PC-3 (cell line): ENCODE results near the gene PAK4. TPM values are rescaled to one million over a fixed set of nuclear protein-coding genes. Genes with fewer than 3 reads are reported as not detected.
"Not testable (repeated sequence)": the region's sequence is repeated elsewhere in the genome, so short reads cannot be mapped to it uniquely, and the experiment has no call there.

Source experiments
- ATAC-seq: fragments of 200-7000 bp; cut with Tn5 transposase; 2 replicates; pipeline ENCODE4 v1.9.1; 2020; ENCODE audit warnings: mild to moderate bottlenecking, moderate library complexity
- BruUV-seq: library from RNA; stranded (reverse); fragments of 400-500 nt; replicated peaks from 2 replicates; lab custom pipeline; 2021; lab: Mats Ljungman, UMichigan
- CTCF ChIA-PET: fragments of 300-600 bp; sonication (Branson Sonifier 250); formaldehyde crosslinking; loops from one replicate; lab custom pipeline; 2022; ENCODE audit warnings: antibody characterized with exemption; lab: Charles Lee
- POLR2A ChIA-PET: fragments of 300-600 bp; sonication (Branson Sonifier 250); formaldehyde crosslinking; loops from one replicate; lab custom pipeline; 2022; ENCODE audit warnings: antibody characterized with exemption; ENCODE audit not compliant: unreplicated experiment; lab: Charles Lee
- DNase-seq: peaks from one replicate; pipeline ENCODE4 v3.0.0-alpha.2; 2015
- H2AFZ ChIP-seq: fragments of 300-600 bp; sonication (generic); 2 replicates; pipeline ENCODE4 v1.6.0; 2016; ENCODE audit warnings: antibody characterized with exemption, low read length
- H3F3A ChIP-seq: fragments of 300-600 bp; sonication (generic); one replicate; pipeline ENCODE4 v1.6.0; 2017; ENCODE audit warnings: antibody characterized with exemption, low read length, control low read depth, mild to moderate bottlenecking; ENCODE audit not compliant: unreplicated experiment
- H3K27ac ChIP-seq: fragments of 300-600 bp; sonication (generic); 2 replicates; pipeline ENCODE4 v1.5.1; 2016; ENCODE audit warnings: mild to moderate bottlenecking, low read length
- H3K27me3 ChIP-seq: fragments of 300-600 bp; sonication (generic); 2 replicates; pipeline ENCODE4 v1.6.1; 2016; ENCODE audit warnings: low read length, mixed read lengths
- H3K36me3 ChIP-seq: fragments of 300-600 bp; sonication (generic); 2 replicates; pipeline ENCODE4 v1.6.1; 2016; ENCODE audit warnings: low read depth, mixed run types, low read length, mixed read lengths
- H3K4me1 ChIP-seq: fragments of 300-600 bp; sonication (generic); 2 replicates; pipeline ENCODE4 v1.5.1; 2016; ENCODE audit warnings: low read length; ENCODE audit not compliant: insufficient read depth
- H3K4me2 ChIP-seq: fragments of 300-600 bp; sonication (generic); 2 replicates; pipeline ENCODE4 v1.6.0; 2016; ENCODE audit warnings: low read length
- H3K4me3 ChIP-seq: fragments of 300-600 bp; sonication (generic); 2 replicates; pipeline ENCODE4 v1.5.1; 2016; ENCODE audit warnings: mild to moderate bottlenecking, low read length, mixed read lengths
- H3K79me2 ChIP-seq: fragments of 300-600 bp; sonication (generic); 2 replicates; pipeline ENCODE4 v1.6.1; 2017; ENCODE audit warnings: low read length, mixed read lengths
- H3K9ac ChIP-seq: fragments of 300-600 bp; sonication (generic); 2 replicates; pipeline ENCODE4 v1.6.0; 2016; ENCODE audit warnings: mild to moderate bottlenecking, low read length
- H3K9me2 ChIP-seq: fragments of 300-600 bp; sonication (generic); replicated peaks from 2 replicates; pipeline ENCODE4 v1.6.1; 2016; ENCODE audit warnings: mixed run types, low read length, mixed read lengths
- H3K9me3 ChIP-seq: fragments of 300-600 bp; sonication (generic); 2 replicates; pipeline ENCODE4 v1.6.1; 2016; ENCODE audit warnings: low read length, mixed read lengths
- H4K20me1 ChIP-seq: fragments of 300-600 bp; sonication (generic); 2 replicates; pipeline ENCODE4 v1.6.1; 2016; ENCODE audit warnings: low read length, mixed read lengths
- EZH2 ChIP-seq: fragments of 300-600 bp; sonication (generic); IDR thresholded peaks from one replicate; pipeline ENCODE4 v1.6.1; 2017; ENCODE audit warnings: antibody characterized with exemption, mild to moderate bottlenecking, low read length; ENCODE audit not compliant: unreplicated experiment
- EZH2phosphoT487 ChIP-seq: fragments of 300-600 bp; sonication (generic); IDR thresholded peaks from 2 replicates; pipeline ENCODE4 v1.6.1; 2018; ENCODE audit warnings: mild to moderate bottlenecking, antibody characterized with exemption, low read length, borderline replicate concordance
- intact Hi-C: fragments of 100-400 bp; cut with micrococcal nuclease; formaldehyde crosslinking; loops from 2 replicates; pipeline ENCODE4 v1.9.0; 2023
- total RNA-seq: library from RNA; depleted of rRNA; stranded (reverse); fragments of >200 nt; gene quantifications from 2 replicates; pipeline ENCODE4 v1.2.3, GENCODE V29; 2014
- TF ChIP-seq, protein P1 (sequence below): fragments of 300-600 bp; sonication (generic); conservative IDR thresholded peaks from 2 replicates; pipeline ENCODE4 v1.5.1; 2017; ENCODE audit warnings: antibody characterized with exemption, low read depth, mild to moderate bottlenecking, low read length

Gene PAK4
- total RNA-seq, 1 experiment from 2014 or later = 13.5 TPM

DNA sequence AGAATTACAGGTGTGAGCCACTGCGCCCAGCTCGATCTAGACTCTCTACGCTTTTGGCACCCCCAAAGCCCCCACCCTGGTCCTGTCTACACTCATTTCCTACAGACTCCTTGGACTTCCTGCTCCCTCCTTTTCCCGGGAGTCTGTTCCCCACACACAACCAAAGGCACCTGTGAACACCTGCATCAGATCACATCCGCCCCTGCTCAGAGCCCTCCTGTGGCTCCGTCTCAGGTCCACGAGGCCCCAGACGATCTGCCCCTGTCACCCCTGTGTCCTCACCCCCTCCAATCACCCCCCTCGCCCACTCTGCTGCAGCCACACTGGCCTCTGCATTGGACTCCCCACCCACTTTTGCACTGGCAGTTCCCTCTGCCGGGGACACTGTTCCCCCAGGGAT is 12.4 kb upstream of the PAK4 start:
- no peak overlapping the region for H2AFZ ChIP-seq
- ATAC-seq (no peak), DNase-seq (no peak)
- H3K9me3 ChIP-seq = no peaks in the 10 kb centered on the region
- TF ChIP-seq, protein P1, sequence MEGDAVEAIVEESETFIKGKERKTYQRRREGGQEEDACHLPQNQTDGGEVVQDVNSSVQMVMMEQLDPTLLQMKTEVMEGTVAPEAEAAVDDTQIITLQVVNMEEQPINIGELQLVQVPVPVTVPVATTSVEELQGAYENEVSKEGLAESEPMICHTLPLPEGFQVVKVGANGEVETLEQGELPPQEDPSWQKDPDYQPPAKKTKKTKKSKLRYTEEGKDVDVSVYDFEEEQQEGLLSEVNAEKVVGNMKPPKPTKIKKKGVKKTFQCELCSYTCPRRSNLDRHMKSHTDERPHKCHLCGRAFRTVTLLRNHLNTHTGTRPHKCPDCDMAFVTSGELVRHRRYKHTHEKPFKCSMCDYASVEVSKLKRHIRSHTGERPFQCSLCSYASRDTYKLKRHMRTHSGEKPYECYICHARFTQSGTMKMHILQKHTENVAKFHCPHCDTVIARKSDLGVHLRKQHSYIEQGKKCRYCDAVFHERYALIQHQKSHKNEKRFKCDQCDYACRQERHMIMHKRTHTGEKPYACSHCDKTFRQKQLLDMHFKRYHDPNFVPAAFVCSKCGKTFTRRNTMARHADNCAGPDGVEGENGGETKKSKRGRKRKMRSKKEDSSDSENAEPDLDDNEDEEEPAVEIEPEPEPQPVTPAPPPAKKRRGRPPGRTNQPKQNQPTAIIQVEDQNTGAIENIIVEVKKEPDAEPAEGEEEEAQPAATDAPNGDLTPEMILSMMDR = no peak
- TF ChIP-seq EZH2 (no peak), EZH2phosphoT487 (no peak)
- ChIA-PET POLR2A (no interaction called here), CTCF (no interaction called here)
- no peaks in the 10 kb centered on the region for H3K79me2 ChIP-seq
- no peaks in the 10 kb centered on the region for H3F3A ChIP-seq
- H4K20me1 ChIP-seq = no peaks in the 10 kb centered on the region
- intact Hi-C loops = loop anchor here (5.0 to 10.0 kb wide), 2 partner anchors 58 to 151 kb away; no protein-coding TSS in a partner anchor
- no peaks in the 10 kb centered on the region for H3K9me2 ChIP-seq
- no peaks in the 10 kb centered on the region for H3K27me3 ChIP-seq
- H3K9ac ChIP-seq = no peak overlapping the region
- no peak overlapping the region for H3K4me3 ChIP-seq
- H3K4me1 ChIP-seq = peaks cover 11% of the 10 kb centered on the region
- no TSS peak for BruUV-seq
- no peak overlapping the region for H3K27ac ChIP-seq
- no peaks in the 10 kb centered on the region for H3K36me3 ChIP-seq
- no peak overlapping the region for H3K4me2 ChIP-seq

DNA sequence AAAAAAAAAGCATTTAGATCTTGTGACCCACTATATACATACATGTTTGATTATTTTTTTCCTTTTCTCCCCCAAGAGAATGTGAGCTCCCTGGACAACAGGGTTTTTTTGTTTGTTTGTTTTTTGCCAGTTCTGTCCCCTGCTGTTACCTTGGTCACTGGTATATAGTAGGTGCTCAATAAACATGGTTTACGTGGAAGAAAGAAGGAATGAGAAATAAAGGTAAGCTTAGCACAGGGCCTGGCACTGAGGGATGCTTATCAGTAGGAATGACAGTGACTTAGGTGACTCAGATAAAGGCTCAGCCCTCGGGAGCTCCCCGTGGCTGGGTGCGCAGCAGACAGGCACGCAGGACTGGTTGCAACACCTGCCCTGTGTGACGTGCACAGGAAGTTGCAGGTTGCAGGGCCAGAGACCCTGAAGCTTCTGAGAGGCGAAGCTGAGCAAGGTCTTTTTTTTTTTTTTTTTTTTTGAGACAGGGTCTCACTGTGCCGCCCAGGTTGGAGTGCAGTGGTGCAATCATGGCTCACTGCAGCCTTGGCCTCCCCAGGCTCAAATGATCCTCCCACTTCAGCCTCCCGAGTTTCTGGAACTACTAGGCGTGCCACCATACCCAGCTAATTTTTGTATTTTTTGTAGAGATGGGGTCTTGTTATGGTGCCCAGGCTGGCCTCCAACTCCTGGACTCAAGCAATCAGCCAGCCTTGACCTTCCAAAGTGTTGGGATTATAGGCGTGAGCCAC is 10.3 kb upstream of the PAK4 start:
- peaks cover 11% of the 10 kb centered on the region for H3K4me1 ChIP-seq
- DNase-seq (no peak), ATAC-seq (no peak)
- no peak overlapping the region for H3K4me3 ChIP-seq
- H3K79me2 ChIP-seq = no peaks in the 10 kb centered on the region
- H3K4me2 ChIP-seq = no peak overlapping the region
- no peaks in the 10 kb centered on the region for H3K9me3 ChIP-seq
- intact Hi-C loops = loop anchor here (10.0 kb wide), 1 partner anchor 60 kb away; no protein-coding TSS in a partner anchor
- H3F3A ChIP-seq = no peaks in the 10 kb centered on the region
- no peaks in the 10 kb centered on the region for H3K36me3 ChIP-seq
- no peaks in the 10 kb centered on the region for H3K9me2 ChIP-seq
- no peak overlapping the region for H2AFZ ChIP-seq
- TF ChIP-seq EZH2phosphoT487 (no peak), EZH2 (no peak)
- TF ChIP-seq, protein P1 = no peak
- no peak overlapping the region for H3K27ac ChIP-seq
- ChIA-PET POLR2A (no interaction called here), CTCF (no interaction called here)
- no peaks in the 10 kb centered on the region for H4K20me1 ChIP-seq
- H3K27me3 ChIP-seq = no peaks in the 10 kb centered on the region
- H3K9ac ChIP-seq = no peak overlapping the region
- BruUV-seq = no TSS peak

DNA sequence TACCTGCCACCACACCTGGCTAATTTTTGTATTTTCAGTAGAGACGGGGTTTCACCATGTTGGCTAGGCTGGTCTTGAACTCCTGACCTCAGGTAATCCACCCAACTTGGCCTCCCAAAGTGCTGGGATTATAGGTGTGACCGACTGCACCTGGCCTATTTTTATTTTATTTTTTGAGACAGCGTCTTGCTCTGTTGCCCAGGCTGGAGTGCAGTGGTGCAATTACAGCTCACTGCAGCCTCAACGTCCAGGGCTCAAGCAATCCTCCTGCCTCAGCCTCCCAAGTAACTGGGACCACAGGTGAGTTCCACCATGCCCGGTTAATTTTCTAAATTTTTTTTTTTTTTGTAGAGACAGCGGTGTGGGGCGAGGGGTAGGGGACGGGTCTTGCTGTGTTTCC is 8.6 kb upstream of the PAK4 start:
- not testable (repeated sequence) for H3F3A ChIP-seq, H3K9me3 ChIP-seq

More for the DNA sequence above, 8.6 kb upstream of the PAK4 start:
- DNase-seq, H3K9ac ChIP-seq, H3K4me1 ChIP-seq, H3K27me3 ChIP-seq, ATAC-seq, H2AFZ ChIP-seq, H3K4me2 ChIP-seq, POLR2A ChIA-PET, H4K20me1 ChIP-seq, H3K36me3 ChIP-seq, BruUV-seq, H3K27ac ChIP-seq, CTCF ChIA-PET, H3K4me3 ChIP-seq, H3K79me2 ChIP-seq, H3K9me2 ChIP-seq: not testable (repeated sequence)
- intact Hi-C loops = loop anchor here (10.0 kb wide), 1 partner anchor 62 kb away; no protein-coding TSS in a partner anchor
